ENCODE data around the gene ERBIN. TPM values are rescaled to one million over a fixed set of nuclear protein-coding genes. Genes with fewer than 3 reads are reported as not detected.
A peak's percentile ranks its signal among the peaks of the same experiment; 100 is the strongest.
"Not testable (repeated sequence)": the region's sequence is repeated elsewhere in the genome, so short reads cannot be mapped to it uniquely, and the experiment has no call there.

ERBIN gene
- total RNA-seq, 1 donor from 2014 or later = 119 TPM

- no peak for DNase-seq (ENCODE audit: low spot score)
These were observed 41.1 kb downstream of the ERBIN start for GRCh38 chr5:65967288-65968066.

GRCh38 chr5:65969539-65970393, 43.4 kb downstream of the ERBIN start:
- no peak for DNase-seq (ENCODE audit: low spot score)

- DNase-seq (ENCODE audit: low spot score) = no peak
These were observed 44.3 kb downstream of the ERBIN start for GRCh38 chr5:65970481-65971367.

- no peak for DNase-seq (ENCODE audit: low spot score)
These were observed 45.3 kb downstream of the ERBIN start for GRCh38 chr5:65971643-65972042.

GRCh38 chr5:65972896-65973295, 46.5 kb downstream of the ERBIN start:
- not testable (repeated sequence) for DNase-seq (ENCODE audit: low spot score)

- DNase-seq (ENCODE audit: low spot score) = no peak
These were observed 51.9 kb downstream of the ERBIN start for GRCh38 chr5:65978251-65978650.

GRCh38 chr5:65981548-65981947, 55.2 kb downstream of the ERBIN start:
- no peak for DNase-seq (ENCODE audit: low spot score)

GRCh38 chr5:65981969-65982619, 55.7 kb downstream of the ERBIN start:
- no peak for DNase-seq (ENCODE audit: low spot score)

GRCh38 chr5:65982635-65983034, 56.3 kb downstream of the ERBIN start:
- no peak for DNase-seq (ENCODE audit: low spot score)

GRCh38 chr5:65984098-65984885, 57.9 kb downstream of the ERBIN start:
- no peak for DNase-seq (ENCODE audit: low spot score)

GRCh38 chr5:65986050-65986451, 59.7 kb downstream of the ERBIN start:
- DNase-seq (ENCODE audit: low spot score) = peak; percentile 92

- no peak for DNase-seq (ENCODE audit: low spot score)
These were observed 60.4 kb downstream of the ERBIN start for GRCh38 chr5:65986796-65987195.

GRCh38 chr5:65987982-65988381, 61.6 kb downstream of the ERBIN start:
- no peak for DNase-seq (ENCODE audit: low spot score)

- DNase-seq (ENCODE audit: low spot score) = peak; percentile 44
These were observed 62.8 kb downstream of the ERBIN start for GRCh38 chr5:65989158-65989557.

GRCh38 chr5:65992630-65993029, 66.3 kb downstream of the ERBIN start:
- DNase-seq (ENCODE audit: low spot score) = no peak

GRCh38 chr5:65994117-65994786, 67.9 kb downstream of the ERBIN start:
- no peak for DNase-seq (ENCODE audit: low spot score)

GRCh38 chr5:65999061-65999723, 72.8 kb downstream of the ERBIN start:
- no peak for DNase-seq (ENCODE audit: low spot score)

- DNase-seq (ENCODE audit: low spot score) = no peak
These were observed 75.6 kb downstream of the ERBIN start for GRCh38 chr5:66001952-66002351.

- DNase-seq (ENCODE audit: low spot score) = no peak
These were observed 76.0 kb downstream of the ERBIN start for GRCh38 chr5:66002415-66002814.

Data from umbilical cord (tissue), 2 donors.